Measurements from ENCODE around the gene SNTG2. TPM values are rescaled to one million over a fixed set of nuclear protein-coding genes. Genes with fewer than 3 reads are reported as not detected.

Gene SNTG2
- polyA plus RNA-seq, 3 donors: not detected

DNA sequence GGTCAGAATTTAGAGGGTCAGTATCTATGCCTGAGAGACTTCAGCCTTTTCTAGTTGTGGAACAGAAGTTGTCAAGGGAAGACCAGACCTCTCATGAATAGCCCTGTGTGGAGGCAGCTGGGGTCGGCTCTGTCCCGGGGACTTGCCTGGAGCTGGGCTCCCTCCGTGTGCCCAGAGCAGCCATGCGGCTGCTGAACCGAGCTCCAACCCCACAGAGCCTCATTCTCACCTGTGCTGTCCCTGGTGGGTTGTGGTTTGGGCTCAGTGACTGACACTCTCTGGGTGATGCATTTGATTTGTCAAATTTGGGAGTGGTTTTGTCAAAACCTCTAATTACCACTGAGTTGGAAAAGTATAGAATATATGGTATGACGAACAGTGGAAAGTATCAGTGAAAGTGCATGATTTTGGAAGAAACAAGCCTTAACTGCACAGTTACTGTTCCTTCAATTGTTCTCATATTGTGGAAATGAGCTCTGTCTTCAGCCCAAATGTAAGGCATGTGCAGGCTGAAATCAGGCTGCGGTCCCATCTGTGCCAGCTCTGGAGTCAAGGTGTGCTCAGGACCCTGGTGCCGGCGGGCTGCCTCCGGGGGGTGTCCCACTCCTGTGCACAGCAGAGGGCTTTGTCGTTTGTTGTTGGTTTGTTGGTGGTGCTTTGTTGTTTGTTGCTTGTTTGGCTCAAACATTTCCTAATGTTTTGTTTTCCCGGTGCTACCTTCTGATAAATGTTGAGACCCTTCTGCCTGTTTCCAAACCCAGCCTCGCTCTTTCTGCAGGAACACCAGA is 200.3 kb downstream of the SNTG2 start:
- H3K9ac ChIP-seq (ENCODE audit: insufficient read depth, low read length, poor library complexity, severe bottlenecking): no peak overlapping the region
- Mint-ChIP-seq H3K9me3 (no peaks in the 10 kb centered on the region), H3K4me1 (no peaks in the 10 kb centered on the region), H3K27ac (peak overlapping the region in 1 of 7 donors; percentile 51), H3K36me3 (no peaks in the 10 kb centered on the region), H3K4me3 (no peak overlapping the region), H3K27me3 (ENCODE audit: low read depth in 3 of 3) (peaks cover 0 to 6% (median 2%) of the 10 kb centered on the region in 3 donors)
- H3K36me3 ChIP-seq (replicated peaks in 1 of 2; ENCODE audit: control insufficient read depth in 1 of 2, insufficient read depth in 2 of 2, low read length in 2 of 2): no peaks in the 10 kb centered on the region
- no peaks in the 10 kb centered on the region for H3K4me1 ChIP-seq (ENCODE audit: control insufficient read depth in 1 of 2, insufficient read depth in 2 of 2, low read length in 2 of 2)
- no peak overlapping the region for H3K4me2 ChIP-seq (replicated peaks; ENCODE audit: extremely low read depth, low read length, poor library complexity, severe bottlenecking)
- H3K9me3 ChIP-seq (replicated peaks in 1 of 2; ENCODE audit: control insufficient read depth in 1 of 2, insufficient read depth in 1 of 2, low read length in 2 of 2): no peaks in the 10 kb centered on the region
- 84% methylated on average over 10 of the region's 13 CpGs for WGBS (ENCODE audit: insufficient coverage)
- no peak for DNase-seq
- H3K4me3 ChIP-seq (replicated peaks in 1 of 3; ENCODE audit: low read depth in 2 of 3, low read length in 3 of 3): no peak overlapping the region
- H2AFZ ChIP-seq (ENCODE audit: insufficient read depth, low read depth, low read length, poor library complexity, severe bottlenecking): no peak overlapping the region
- H3K27ac ChIP-seq (ENCODE audit: low read depth in 1 of 2, low read length in 2 of 2): no peak overlapping the region
- intact Hi-C loops (cut with micrococcal nuclease): no loop called here
- TF ChIP-seq, protein P1, sequence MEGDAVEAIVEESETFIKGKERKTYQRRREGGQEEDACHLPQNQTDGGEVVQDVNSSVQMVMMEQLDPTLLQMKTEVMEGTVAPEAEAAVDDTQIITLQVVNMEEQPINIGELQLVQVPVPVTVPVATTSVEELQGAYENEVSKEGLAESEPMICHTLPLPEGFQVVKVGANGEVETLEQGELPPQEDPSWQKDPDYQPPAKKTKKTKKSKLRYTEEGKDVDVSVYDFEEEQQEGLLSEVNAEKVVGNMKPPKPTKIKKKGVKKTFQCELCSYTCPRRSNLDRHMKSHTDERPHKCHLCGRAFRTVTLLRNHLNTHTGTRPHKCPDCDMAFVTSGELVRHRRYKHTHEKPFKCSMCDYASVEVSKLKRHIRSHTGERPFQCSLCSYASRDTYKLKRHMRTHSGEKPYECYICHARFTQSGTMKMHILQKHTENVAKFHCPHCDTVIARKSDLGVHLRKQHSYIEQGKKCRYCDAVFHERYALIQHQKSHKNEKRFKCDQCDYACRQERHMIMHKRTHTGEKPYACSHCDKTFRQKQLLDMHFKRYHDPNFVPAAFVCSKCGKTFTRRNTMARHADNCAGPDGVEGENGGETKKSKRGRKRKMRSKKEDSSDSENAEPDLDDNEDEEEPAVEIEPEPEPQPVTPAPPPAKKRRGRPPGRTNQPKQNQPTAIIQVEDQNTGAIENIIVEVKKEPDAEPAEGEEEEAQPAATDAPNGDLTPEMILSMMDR (IDR thresholded peaks at IDR 0.05): no peak
- no peaks in the 10 kb centered on the region for H3K79me2 ChIP-seq (ENCODE audit: insufficient read depth, low read length)
- no peaks in the 10 kb centered on the region for H4K20me1 ChIP-seq (ENCODE audit: insufficient read depth, low read length)
- no peaks in the 10 kb centered on the region for H3K27me3 ChIP-seq (ENCODE audit: control insufficient read depth in 2 of 2, insufficient read depth in 2 of 2, low read length in 2 of 2)

DNA sequence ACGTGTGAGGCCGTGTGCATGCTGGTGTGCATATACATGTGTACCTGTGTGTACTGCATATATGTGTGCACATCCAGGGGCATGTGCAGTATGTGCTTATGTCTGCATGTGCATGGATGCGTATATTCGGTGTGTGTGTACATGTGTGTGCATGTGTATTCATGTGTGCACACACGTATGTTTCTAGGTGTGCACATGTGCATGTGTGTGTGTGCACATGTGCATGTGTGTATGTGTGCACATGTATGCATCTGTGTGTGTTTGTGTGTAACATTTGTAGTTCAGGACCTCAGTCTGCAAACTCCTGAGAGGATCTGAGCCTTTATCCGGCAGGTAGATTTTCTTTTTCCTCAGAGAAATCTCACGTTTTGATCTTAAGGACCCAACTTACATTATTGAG is 201.7 kb downstream of the SNTG2 start:
- H3K36me3 Mint-ChIP-seq: no peaks in the 10 kb centered on the region
- Histone ChIP-seq H3K79me2 (ENCODE audit: insufficient read depth, low read length) (no peaks in the 10 kb centered on the region), H3K4me3 (replicated peaks in 1 of 3; ENCODE audit: low read depth in 2 of 3, low read length in 3 of 3) (no peak overlapping the region), H3K27ac (ENCODE audit: low read depth in 1 of 2, low read length in 2 of 2) (no peak overlapping the region), H3K27me3 (ENCODE audit: control insufficient read depth in 2 of 2, insufficient read depth in 2 of 2, low read length in 2 of 2) (no peaks in the 10 kb centered on the region), H4K20me1 (ENCODE audit: insufficient read depth, low read length) (no peaks in the 10 kb centered on the region), H3K9ac (ENCODE audit: insufficient read depth, low read length, poor library complexity, severe bottlenecking) (no peak overlapping the region), H3K9me3 (replicated peaks in 1 of 2; ENCODE audit: control insufficient read depth in 1 of 2, insufficient read depth in 1 of 2, low read length in 2 of 2) (no peaks in the 10 kb centered on the region), H3K4me1 (ENCODE audit: control insufficient read depth in 1 of 2, insufficient read depth in 2 of 2, low read length in 2 of 2) (no peaks in the 10 kb centered on the region), H2AFZ (ENCODE audit: insufficient read depth, low read depth, low read length, poor library complexity, severe bottlenecking) (no peak overlapping the region), H3K4me2 (replicated peaks; ENCODE audit: extremely low read depth, low read length, poor library complexity, severe bottlenecking) (no peak overlapping the region), H3K36me3 (replicated peaks in 1 of 2; ENCODE audit: control insufficient read depth in 1 of 2, insufficient read depth in 2 of 2, low read length in 2 of 2) (no peaks in the 10 kb centered on the region)
- WGBS (ENCODE audit: insufficient coverage): 93% methylated on average over 5 of the region's 7 CpGs
- TF ChIP-seq, protein P1 (IDR thresholded peaks at IDR 0.05): no peak
- no peaks in the 10 kb centered on the region for H3K4me1 Mint-ChIP-seq
- no peak overlapping the region for H3K27ac Mint-ChIP-seq
- H3K27me3 Mint-ChIP-seq (ENCODE audit: low read depth in 3 of 3): peaks cover 0 to 8% (median 2%) of the 10 kb centered on the region in 3 donors
- H3K4me3 Mint-ChIP-seq: no peak overlapping the region
- no peaks in the 10 kb centered on the region for H3K9me3 Mint-ChIP-seq
- DNase-seq: no peak
- intact Hi-C loops (cut with micrococcal nuclease): no loop called here

Data from CD14-positive monocyte (primary cell).